ENCODE data around the gene AOPEP. TPM values are rescaled to one million over a fixed set of nuclear protein-coding genes. Genes with fewer than 3 reads are reported as not detected.

Gene AOPEP
- total RNA-seq, 4 donors from 2014 or later: 305 to 458 (median 419) TPM

- intact Hi-C loops (cut with DNase I): loop anchor here (5.0 kb wide), 1 partner anchor 65 kb away; no protein-coding TSS in a partner anchor
- H3K9me3 ChIP-seq: no peaks in the 10 kb centered on the region
- no peak overlapping the region for H3K27ac ChIP-seq (replicated peaks in 1 of 4)
- 100% methylated on average over 1 of the region's 1 CpG for WGBS
- DNase-seq (ENCODE audit: extremely low spot score): no peak
- H3K27me3 ChIP-seq: no peaks in the 10 kb centered on the region
- H3K4me1 ChIP-seq: peaks cover 29 to 71% (median 47%) of the 10 kb centered on the region in 4 donors
- TF ChIP-seq POLR2AphosphoS5 (IDR thresholded peaks at IDR 0.05) (no peak), EP300 (IDR thresholded peaks at IDR 0.05) (no peak), POLR2A (IDR thresholded peaks at IDR 0.05; ENCODE audit: low read depth) (no peak), CTCF (IDR thresholded peaks at IDR 0.05) (no peak)
- H3K4me3 ChIP-seq: no peak overlapping the region
- peaks cover 0 to 8% (median 0%) of the 10 kb centered on the region in 4 donors for H3K36me3 ChIP-seq
Observed at GRCh38 chr9:94802251-94802650, 75.8 kb downstream of the AOPEP start.

- DNase-seq (ENCODE audit: extremely low spot score): no peak
- no peaks in the 10 kb centered on the region for H3K9me3 ChIP-seq
- H3K36me3 ChIP-seq: peaks cover 0 to 11% (median 0%) of the 10 kb centered on the region in 4 donors
- no peaks in the 10 kb centered on the region for H3K27me3 ChIP-seq
- H3K4me3 ChIP-seq: no peak overlapping the region
- TF ChIP-seq POLR2AphosphoS5 (IDR thresholded peaks at IDR 0.05) (no peak), POLR2A (IDR thresholded peaks at IDR 0.05; ENCODE audit: low read depth) (no peak)
- peaks cover 33 to 76% (median 49%) of the 10 kb centered on the region in 4 donors for H3K4me1 ChIP-seq
- no peak overlapping the region for H3K27ac ChIP-seq (replicated peaks in 1 of 4)
- intact Hi-C loops (cut with DNase I): loop anchor here (5.0 kb wide), 1 partner anchor 65 kb away; no protein-coding TSS in a partner anchor
- 57% methylated on average over 3 of the region's 3 CpGs for WGBS
Observed at GRCh38 chr9:94802793-94803192, 76.3 kb downstream of the AOPEP start.

DNA sequence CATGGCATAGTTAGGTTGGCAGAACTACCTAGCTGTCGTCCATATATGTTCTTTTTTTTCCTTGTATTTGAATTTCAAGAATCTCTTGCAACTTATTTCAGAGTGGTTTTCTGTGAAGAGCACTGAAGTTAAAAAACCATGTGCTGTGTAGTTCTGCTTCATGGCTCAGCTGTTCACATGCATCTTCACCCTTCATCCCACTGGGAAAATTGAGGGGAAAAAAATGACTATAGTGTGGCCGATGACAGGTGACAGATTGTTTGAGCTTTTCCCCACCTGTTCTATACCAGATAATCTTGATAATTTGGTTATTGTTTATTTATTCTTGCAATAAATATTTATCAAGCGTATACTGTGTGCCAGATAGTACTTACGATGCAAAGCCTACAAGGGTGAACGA, 77.8 kb downstream of the AOPEP start:
- peak overlapping the region in 1 of 4 donors; percentile 15 for H3K27ac ChIP-seq (replicated peaks in 1 of 4)
- H3K9me3 ChIP-seq: no peaks in the 10 kb centered on the region
- peaks cover 0 to 12% (median 0%) of the 10 kb centered on the region in 4 donors for H3K36me3 ChIP-seq
- H3K4me1 ChIP-seq: peaks cover 43 to 79% (median 57%) of the 10 kb centered on the region in 4 donors
- no peak for TF ChIP-seq POLR2A (IDR thresholded peaks at IDR 0.05; ENCODE audit: low read depth)
- TF ChIP-seq EP300 (IDR thresholded peaks at IDR 0.05): no peak
- no peak for TF ChIP-seq POLR2AphosphoS5 (IDR thresholded peaks at IDR 0.05)
- TF ChIP-seq CTCF (IDR thresholded peaks at IDR 0.05): no peak
- WGBS: 97% methylated on average over 5 of the region's 5 CpGs
- H3K4me3 ChIP-seq: no peak overlapping the region
- intact Hi-C loops (cut with DNase I): loop anchor here (5.0 kb wide), 1 partner anchor 63 kb away; no protein-coding TSS in a partner anchor
- no peak for DNase-seq (ENCODE audit: extremely low spot score)
- H3K27me3 ChIP-seq: no peaks in the 10 kb centered on the region

DNA sequence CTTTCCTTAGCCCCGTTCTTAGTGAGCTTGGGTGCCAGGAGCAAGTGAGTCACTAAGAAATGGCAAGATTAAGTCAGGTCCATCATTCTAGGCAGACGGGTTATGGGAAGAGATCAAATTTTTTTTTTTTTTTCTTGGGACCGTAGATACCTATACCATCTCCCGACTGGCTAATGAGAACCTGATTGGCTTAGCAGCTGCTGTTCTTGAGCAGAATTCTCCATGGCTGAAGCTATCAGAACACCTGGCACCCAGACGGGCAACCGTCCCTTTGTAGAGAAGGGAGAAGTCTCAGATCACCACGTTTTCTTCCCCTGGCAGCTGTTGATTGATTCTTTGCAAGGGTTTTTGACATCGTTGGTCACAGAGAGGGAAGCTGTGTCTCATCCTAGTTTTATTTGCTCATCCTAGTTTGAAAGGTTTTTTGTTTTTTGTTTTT, 78.6 kb downstream of the AOPEP start:
- H3K4me3 ChIP-seq: no peak overlapping the region
- TF ChIP-seq POLR2AphosphoS5 (IDR thresholded peaks at IDR 0.05) (no peak), EP300 (IDR thresholded peaks at IDR 0.05) (no peak), CTCF (IDR thresholded peaks at IDR 0.05) (no peak), POLR2A (IDR thresholded peaks at IDR 0.05; ENCODE audit: low read depth) (no peak)
- WGBS: 79% methylated on average over 8 of the region's 8 CpGs
- H3K4me1 ChIP-seq: peaks cover 43 to 72% (median 51%) of the 10 kb centered on the region in 4 donors
- H3K36me3 ChIP-seq: peaks cover 0 to 16% (median 0%) of the 10 kb centered on the region in 4 donors
- no peaks in the 10 kb centered on the region for H3K27me3 ChIP-seq
- no peak for DNase-seq (ENCODE audit: extremely low spot score)
- intact Hi-C loops (cut with DNase I): loop anchor here (5.0 kb wide), 1 partner anchor 197 kb away; no protein-coding TSS in a partner anchor
- peak overlapping the region; percentile 15 to 65 (median 54) for H3K27ac ChIP-seq (replicated peaks in 1 of 4)
- no peaks in the 10 kb centered on the region for H3K9me3 ChIP-seq

- H3K4me1 ChIP-seq: peaks cover 40 to 66% (median 47%) of the 10 kb centered on the region in 4 donors
- intact Hi-C loops (cut with DNase I): loop anchor here (5.0 kb wide), 1 partner anchor 197 kb away; no protein-coding TSS in a partner anchor
Observed at GRCh38 chr9:94805585-94805984, 79.1 kb downstream of the AOPEP start.

More at GRCh38 chr9:94805585-94805984, 79.1 kb downstream of the AOPEP start:
- Histone ChIP-seq H3K4me3 (no peak overlapping the region), H3K27ac (replicated peaks in 1 of 4) (peak overlapping the region; percentile 16 to 65 (median 54)), H3K36me3 (peaks cover 0 to 17% (median 0%) of the 10 kb centered on the region in 4 donors), H3K27me3 (no peaks in the 10 kb centered on the region), H3K9me3 (no peaks in the 10 kb centered on the region)
- DNase-seq (ENCODE audit: extremely low spot score): no peak
- 6% methylated on average over 3 of the region's 3 CpGs for WGBS
- TF ChIP-seq CTCF (IDR thresholded peaks at IDR 0.05) (no peak), POLR2AphosphoS5 (IDR thresholded peaks at IDR 0.05) (peak in 1 of 2 donors; percentile 60)

Data from esophagus muscularis mucosa (tissue), 4 donors.